CD8-positive, alpha-beta memory T cell (primary cell): ENCODE measurements around the gene DGKB. TPM values are rescaled to one million over a fixed set of nuclear protein-coding genes. Genes with fewer than 3 reads are reported as not detected.

Experiments
- CTCF ChIA-PET: fragments of 350-600 bp; sonication (Branson Sonifier 250); formaldehyde crosslinking; loops from one replicate; lab custom pipeline; 2021; ENCODE audit warnings: antibody characterized with exemption; lab: Charles Lee
- POLR2A ChIA-PET: fragments of 350-600 bp; sonication (Branson Sonifier 250); formaldehyde crosslinking; loops from one replicate; lab custom pipeline; 2021; ENCODE audit warnings: antibody characterized with exemption; lab: Charles Lee
- DNase-seq, 5 donors: peaks; one replicate each; pipeline versions ENCODE4 v3.0.0 to v3.0.0-alpha.2; 2020 to 2022; ENCODE audit warnings: mixed read lengths in 1 of 5
- H3K27ac ChIP-seq: one replicate; pipeline ENCODE4 v1.7.0; 2013; ENCODE audit warnings: low read depth, mild to moderate bottlenecking, low read length, moderate library complexity
- H3K27me3 ChIP-seq: 2 replicates; pipeline ENCODE4 v1.7.0; 2013; ENCODE audit warnings: low read length, mild to moderate bottlenecking; ENCODE audit not compliant: insufficient read depth, poor library complexity, severe bottlenecking
- H3K36me3 ChIP-seq: 2 replicates; pipeline ENCODE4 v1.7.0; 2013; ENCODE audit warnings: mild to moderate bottlenecking, low read length, moderate library complexity; ENCODE audit not compliant: insufficient read depth
- H3K4me1 ChIP-seq: 2 replicates; pipeline ENCODE4 v1.7.0; 2013; ENCODE audit warnings: mild to moderate bottlenecking, low read length, moderate library complexity; ENCODE audit not compliant: insufficient read depth
- H3K4me3 ChIP-seq: 2 replicates; pipeline ENCODE4 v1.7.0; 2013; ENCODE audit warnings: mild to moderate bottlenecking, low read length
- H3K9me3 ChIP-seq: 2 replicates; pipeline ENCODE4 v1.7.0; 2013; ENCODE audit warnings: mild to moderate bottlenecking, low read length
- H3K27ac Mint-ChIP-seq, 8 donors: one replicate each; pipeline ENCODE4 v1.8.0; 2020 to 2021; ENCODE audit warnings: mixed read lengths in 8 of 8, mild to moderate bottlenecking in 6 of 8, inconsistent platforms in 3 of 8, moderate library complexity in 3 of 8
- H3K27me3 Mint-ChIP-seq, 2 donors: one replicate each; pipeline ENCODE4 v1.8.0; 2020 to 2021; ENCODE audit warnings: mixed read lengths in 2 of 2, mild to moderate bottlenecking in 1 of 2, moderate library complexity in 1 of 2
- H3K36me3 Mint-ChIP-seq, 3 donors: one replicate each; pipeline ENCODE4 v1.8.0; 2020 to 2021; ENCODE audit warnings: mixed read lengths in 3 of 3, inconsistent platforms in 1 of 3, mild to moderate bottlenecking in 1 of 3
- H3K4me1 Mint-ChIP-seq, 3 donors: one replicate each; pipeline ENCODE4 v1.8.0; 2020 to 2021; ENCODE audit warnings: mixed read lengths in 3 of 3, inconsistent platforms in 1 of 3, mild to moderate bottlenecking in 1 of 3
- H3K4me3 Mint-ChIP-seq, 7 donors: one replicate each; pipeline ENCODE4 v1.8.0; 2020 to 2021; ENCODE audit warnings: mixed read lengths in 7 of 7, mild to moderate bottlenecking in 6 of 7, moderate library complexity in 4 of 7, inconsistent platforms in 2 of 7
- H3K9me3 Mint-ChIP-seq, 5 donors: one replicate each; pipeline ENCODE4 v1.8.0; 2020 to 2022; ENCODE audit warnings: mixed read lengths in 5 of 5, mild to moderate bottlenecking in 3 of 5, moderate library complexity in 2 of 5, inconsistent platforms in 1 of 5
- polyA plus RNA-seq: library from polyadenylated mRNA; unstranded; fragments of 300-500 nt; fragmentation: Illumina TruSeq; gene quantifications from one replicate; pipeline ENCODE4 v1.2.3, GENCODE V29; 2021
- total RNA-seq, 2 experiments: library from RNA; stranded (reverse); gene quantifications; one replicate each; pipeline ENCODE4 v1.2.3, GENCODE V29; 2021

Gene DGKB
- total and polyA plus RNA-seq, 3 experiments from 2014 or later, result not detected

GRCh38 chr7:14666913-14667312, 235.6 kb downstream of the DGKB start:
- no peak overlapping the region for H3K27ac Mint-ChIP-seq
- no peak overlapping the region for H3K4me3 ChIP-seq
- H3K4me1 ChIP-seq, result no peaks in the 10 kb centered on the region
- CTCF ChIA-PET, result no interaction called here
- no peaks in the 10 kb centered on the region for H3K9me3 ChIP-seq
- no peaks in the 10 kb centered on the region for H3K27me3 ChIP-seq
- H3K4me1 Mint-ChIP-seq, result no peaks in the 10 kb centered on the region
- POLR2A ChIA-PET, result no interaction called here
- no peak for DNase-seq
- H3K4me3 Mint-ChIP-seq, result no peak overlapping the region
- H3K9me3 Mint-ChIP-seq, result peaks cover 0 to 2% (median 0%) of the 10 kb centered on the region in 5 donors
- no peaks in the 10 kb centered on the region for H3K36me3 ChIP-seq
- no peak overlapping the region for H3K27ac ChIP-seq
- H3K36me3 Mint-ChIP-seq, result no peaks in the 10 kb centered on the region
- H3K27me3 Mint-ChIP-seq, result peaks cover 0 to 3% of the 10 kb centered on the region in 2 donors

GRCh38 chr7:14666304-14666703, 236.2 kb downstream of the DGKB start:
- no peaks in the 10 kb centered on the region for H3K36me3 ChIP-seq

GRCh38 chr7:14639801-14640200, 262.8 kb downstream of the DGKB start:
- no peaks in the 10 kb centered on the region for H3K4me1 Mint-ChIP-seq
- CTCF ChIA-PET, result no interaction called here
- peaks cover 9 to 14% (median 10%) of the 10 kb centered on the region in 5 donors for H3K9me3 Mint-ChIP-seq
- no peak overlapping the region for H3K4me3 ChIP-seq
- no peaks in the 10 kb centered on the region for H3K27me3 Mint-ChIP-seq
- no peak for DNase-seq
- H3K4me1 ChIP-seq, result no peaks in the 10 kb centered on the region
- no peak overlapping the region for H3K27ac ChIP-seq
- no peaks in the 10 kb centered on the region for H3K27me3 ChIP-seq
- no peak overlapping the region for H3K4me3 Mint-ChIP-seq
- peaks cover 3% of the 10 kb centered on the region for H3K9me3 ChIP-seq
- no peaks in the 10 kb centered on the region for H3K36me3 ChIP-seq
- H3K27ac Mint-ChIP-seq, result no peak overlapping the region
- POLR2A ChIA-PET, result no interaction called here
- peaks cover 0 to 6% (median 0%) of the 10 kb centered on the region in 3 donors for H3K36me3 Mint-ChIP-seq

More at GRCh38 chr7:14666304-14666703, 236.2 kb downstream of the DGKB start:
- H3K27ac Mint-ChIP-seq, result no peak overlapping the region
- H3K9me3 ChIP-seq, result no peaks in the 10 kb centered on the region
- no peak overlapping the region for H3K27ac ChIP-seq
- DNase-seq, result no peak
- no peaks in the 10 kb centered on the region for H3K4me1 Mint-ChIP-seq
- no peaks in the 10 kb centered on the region for H3K27me3 ChIP-seq
- H3K27me3 Mint-ChIP-seq, result peaks cover 0 to 4% of the 10 kb centered on the region in 2 donors
- CTCF ChIA-PET, result no interaction called here
- no peak overlapping the region for H3K4me3 ChIP-seq
- no peaks in the 10 kb centered on the region for H3K36me3 Mint-ChIP-seq
- POLR2A ChIA-PET, result no interaction called here
- no peaks in the 10 kb centered on the region for H3K4me1 ChIP-seq
- H3K9me3 Mint-ChIP-seq, result peaks cover 0 to under 1% (median 0%) of the 10 kb centered on the region in 5 donors
- H3K4me3 Mint-ChIP-seq, result no peak overlapping the region

GRCh38 chr7:14639329-14639728, 263.2 kb downstream of the DGKB start:
- no peak overlapping the region for H3K27ac Mint-ChIP-seq
- no peaks in the 10 kb centered on the region for H3K36me3 ChIP-seq
- H3K27me3 Mint-ChIP-seq, result no peaks in the 10 kb centered on the region
- ChIA-PET CTCF (no interaction called here), POLR2A (no interaction called here)
- no peak overlapping the region for H3K4me3 Mint-ChIP-seq
- H3K9me3 ChIP-seq, result peaks cover 3% of the 10 kb centered on the region
- H3K36me3 Mint-ChIP-seq, result peaks cover 0 to 3% (median 0%) of the 10 kb centered on the region in 3 donors
- H3K27me3 ChIP-seq, result no peaks in the 10 kb centered on the region
- DNase-seq, result no peak
- no peak overlapping the region for H3K27ac ChIP-seq
- no peaks in the 10 kb centered on the region for H3K4me1 ChIP-seq
- no peaks in the 10 kb centered on the region for H3K4me1 Mint-ChIP-seq
- H3K9me3 Mint-ChIP-seq, result peaks cover 6 to 10% (median 7%) of the 10 kb centered on the region in 5 donors
- H3K4me3 ChIP-seq, result no peak overlapping the region

- H3K9me3 ChIP-seq, result no peaks in the 10 kb centered on the region
- H3K27me3 ChIP-seq, result no peaks in the 10 kb centered on the region
- H3K27me3 Mint-ChIP-seq, result no peaks in the 10 kb centered on the region
- DNase-seq, result no peak
- H3K27ac ChIP-seq, result no peak overlapping the region
- H3K4me1 Mint-ChIP-seq, result no peaks in the 10 kb centered on the region
- H3K4me3 Mint-ChIP-seq, result no peak overlapping the region
- POLR2A ChIA-PET, result no interaction called here
- no peaks in the 10 kb centered on the region for H3K36me3 ChIP-seq
- no peaks in the 10 kb centered on the region for H3K36me3 Mint-ChIP-seq
- no peak overlapping the region for H3K4me3 ChIP-seq
- CTCF ChIA-PET, result no interaction called here
- H3K4me1 ChIP-seq, result no peaks in the 10 kb centered on the region
- H3K9me3 Mint-ChIP-seq, result peaks cover 0 to 2% (median 0%) of the 10 kb centered on the region in 5 donors
- H3K27ac Mint-ChIP-seq, result no peak overlapping the region
Measured at GRCh38 chr7:14637968-14638367, 264.6 kb downstream of the DGKB start.

- no peaks in the 10 kb centered on the region for H3K36me3 ChIP-seq
- H3K4me3 ChIP-seq, result no peak overlapping the region
- H3K27ac ChIP-seq, result no peak overlapping the region
- no peaks in the 10 kb centered on the region for H3K27me3 ChIP-seq
- Mint-ChIP-seq H3K27ac (no peak overlapping the region), H3K9me3 (peaks cover 0 to 2% (median 0%) of the 10 kb centered on the region in 5 donors), H3K36me3 (no peaks in the 10 kb centered on the region), H3K4me3 (no peak overlapping the region), H3K27me3 (no peaks in the 10 kb centered on the region), H3K4me1 (no peaks in the 10 kb centered on the region)
- no peak for DNase-seq
- CTCF ChIA-PET, result no interaction called here
- no peaks in the 10 kb centered on the region for H3K9me3 ChIP-seq
- POLR2A ChIA-PET, result no interaction called here
- no peaks in the 10 kb centered on the region for H3K4me1 ChIP-seq
Measured at GRCh38 chr7:14635955-14636354, 266.6 kb downstream of the DGKB start.

GRCh38 chr7:14630048-14630447, 272.5 kb downstream of the DGKB start:
- ChIA-PET POLR2A (no interaction called here), CTCF (no interaction called here)
- DNase-seq, result no peak
- Histone ChIP-seq H3K27me3 (no peaks in the 10 kb centered on the region), H3K4me3 (no peak overlapping the region), H3K4me1 (no peaks in the 10 kb centered on the region), H3K27ac (no peak overlapping the region), H3K36me3 (no peaks in the 10 kb centered on the region), H3K9me3 (no peaks in the 10 kb centered on the region)
- no peaks in the 10 kb centered on the region for H3K27me3 Mint-ChIP-seq
- H3K9me3 Mint-ChIP-seq, result no peaks in the 10 kb centered on the region
- no peak overlapping the region for H3K27ac Mint-ChIP-seq
- H3K4me3 Mint-ChIP-seq, result no peak overlapping the region
- no peaks in the 10 kb centered on the region for H3K36me3 Mint-ChIP-seq
- H3K4me1 Mint-ChIP-seq, result no peaks in the 10 kb centered on the region

GRCh38 chr7:14628516-14628915, 274.0 kb downstream of the DGKB start:
- H3K4me1 Mint-ChIP-seq, result no peaks in the 10 kb centered on the region
- Histone ChIP-seq H3K27ac (no peak overlapping the region), H3K9me3 (no peaks in the 10 kb centered on the region), H3K4me1 (no peaks in the 10 kb centered on the region), H3K4me3 (no peak overlapping the region), H3K36me3 (no peaks in the 10 kb centered on the region), H3K27me3 (no peaks in the 10 kb centered on the region)
- no peaks in the 10 kb centered on the region for H3K36me3 Mint-ChIP-seq
- DNase-seq, result no peak
- CTCF ChIA-PET, result no interaction called here
- POLR2A ChIA-PET, result no interaction called here
- H3K9me3 Mint-ChIP-seq, result peaks cover 0 to 3% (median 0%) of the 10 kb centered on the region in 5 donors
- H3K27ac Mint-ChIP-seq, result no peak overlapping the region
- H3K4me3 Mint-ChIP-seq, result no peak overlapping the region
- no peaks in the 10 kb centered on the region for H3K27me3 Mint-ChIP-seq

- Mint-ChIP-seq H3K36me3 (no peaks in the 10 kb centered on the region), H3K27me3 (no peaks in the 10 kb centered on the region), H3K27ac (no peak overlapping the region), H3K4me3 (no peak overlapping the region), H3K9me3 (peaks cover 0 to 3% (median 0%) of the 10 kb centered on the region in 5 donors), H3K4me1 (no peaks in the 10 kb centered on the region)
- H3K4me3 ChIP-seq, result no peak overlapping the region
- H3K36me3 ChIP-seq, result no peaks in the 10 kb centered on the region
- ChIA-PET POLR2A (no interaction called here), CTCF (no interaction called here)
- no peaks in the 10 kb centered on the region for H3K4me1 ChIP-seq
- no peak for DNase-seq
- no peaks in the 10 kb centered on the region for H3K27me3 ChIP-seq
- H3K27ac ChIP-seq, result no peak overlapping the region
- no peaks in the 10 kb centered on the region for H3K9me3 ChIP-seq
Measured at GRCh38 chr7:14626076-14626475, 276.5 kb downstream of the DGKB start.
